K562 (cell line): ENCODE data around the gene HMGB2. TPM values are rescaled to one million over a fixed set of nuclear protein-coding genes. Genes with fewer than 3 reads are reported as not detected.

Experiments used
- ATF7 ChIP-seq: fragments of 450-650 bp; IDR thresholded peaks from 2 replicates; pipeline ENCODE4 v1.7.1; 2014; ENCODE audit warnings: mild to moderate bottlenecking, moderate library complexity
- LEF1 ChIP-seq: fragments of 450-650 bp; IDR thresholded peaks from 2 replicates; pipeline ENCODE4 v1.6.1; 2016; ENCODE audit warnings: mild to moderate bottlenecking
- NELFE ChIP-seq: IDR thresholded peaks from 2 replicates; pipeline ENCODE4 v1.6.1; 2011; ENCODE audit warnings: mild to moderate bottlenecking; ENCODE audit not compliant: insufficient read depth, insufficient read length
- RUNX1 ChIP-seq: sonication (generic); IDR thresholded peaks from 2 replicates; pipeline ENCODE4 v1.6.1; 2016; ENCODE audit warnings: antibody characterized with exemption, low read depth
- SRSF1 ChIP-seq: fragments of 200-400 bp; formaldehyde crosslinking; IDR thresholded peaks from 2 replicates; pipeline ENCODE4 v1.6.1; 2017; ENCODE audit warnings: mild to moderate bottlenecking, low read depth, low read length, moderate library complexity
- SRSF7 ChIP-seq: fragments of 200-400 bp; formaldehyde crosslinking; optimal IDR thresholded peaks from 2 replicates; pipeline ENCODE3; 2017; ENCODE audit warnings: mild to moderate bottlenecking, low read depth, low read length
- ZEB2 ChIP-seq: fragments of 450-650 bp; IDR thresholded peaks from 2 replicates; pipeline ENCODE4 v1.6.1; 2016
- polyA plus RNA-seq, 8 experiments: library from polyadenylated mRNA; depleted of rRNA in 4 of 8; stranded (reverse) in 5 of 8; unstranded in 3 of 8; fragments of >200 nt; fragmentation: Nextera tagmentation in 2 of 8; fragmentation: Illumina TruSeq in 1 of 8; extraction: Ambion mirVana in 2 of 8; extraction: Trizol in 1 of 8; gene quantifications; 2 replicates each; pipeline versions ENCODE4 v1.2.1 to v1.2.3, GENCODE V29; 2011 to 2014; ENCODE audit warnings: inconsistent platforms in 1 of 8, missing spikeins in 1 of 8
- total RNA-seq, 7 experiments: library from RNA; depleted of rRNA in 6 of 7; stranded (reverse); fragments of >200 nt in 6 of 7; fragmentation: Illumina TruSeq in 2 of 7; extraction: Trizol in 2 of 7; gene quantifications; 2 replicates each; pipeline versions ENCODE4 v1.2.1 to v1.2.3, GENCODE V29; 2011 to 2021; ENCODE audit warnings: low replicate concordance in 1 of 7
- TF ChIP-seq, protein P1 (sequence below): fragments of 450-650 bp; IDR thresholded peaks from one replicate; pipeline ENCODE4 v1.6.1; 2018; ENCODE audit warnings: mild to moderate bottlenecking, moderate library complexity; ENCODE audit not compliant: partially characterized antibody
- TF ChIP-seq, protein P2 (sequence below): fragments of 250-450 bp; sonication (Bioruptor Pico); IDR thresholded peaks from 2 replicates; pipeline ENCODE4 v1.4.0; 2020
- TF ChIP-seq, protein P3 (sequence below): fragments of 250-450 bp; sonication (Bioruptor Pico); IDR thresholded peaks from 2 replicates; pipeline ENCODE4 v1.4.0; 2020
- TF ChIP-seq, protein P4 (sequence below): fragments of 150-350 bp; conservative IDR thresholded peaks from 2 replicates; pipeline ENCODE4 v1.6.1; 2014; ENCODE audit warnings: low read length
- TF ChIP-seq, protein P5 (sequence below): fragments of 450-650 bp; IDR thresholded peaks from 2 replicates; pipeline ENCODE4 v1.7.0; 2016; ENCODE audit warnings: borderline replicate concordance
- TF ChIP-seq, protein P6 (sequence below): fragments of 450-650 bp; IDR thresholded peaks from 2 replicates; pipeline ENCODE4 v1.6.1; 2016; ENCODE audit warnings: low read depth, mild to moderate bottlenecking, moderate library complexity

Gene HMGB2
- total and polyA plus RNA-seq, 9 of the 15 experiments (the other 6 are each of a cell fraction or from before 2014, with no cell fraction given): 309 to 822 (median 626) TPM

DNA sequence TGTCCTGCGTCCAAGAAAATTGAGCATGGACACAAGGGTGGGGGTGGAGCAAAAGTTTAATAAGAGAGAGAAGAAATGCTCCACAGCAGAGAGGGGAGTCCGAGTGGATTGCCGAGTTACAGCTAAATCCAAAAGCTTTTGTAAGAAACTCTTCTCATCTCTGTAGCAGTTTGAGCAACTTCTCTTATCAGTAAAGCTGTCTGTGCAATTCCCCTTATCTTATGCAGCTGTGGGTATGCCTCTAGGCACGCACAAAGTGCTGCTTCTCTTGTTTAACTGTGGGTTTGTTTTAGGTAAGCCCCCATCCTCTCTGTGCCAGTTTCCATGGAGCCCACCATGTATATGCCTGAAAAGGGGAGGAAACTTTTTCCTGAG is 44.8 kb downstream of the HMGB2 start (continued):
- TF ChIP-seq, protein P1, sequence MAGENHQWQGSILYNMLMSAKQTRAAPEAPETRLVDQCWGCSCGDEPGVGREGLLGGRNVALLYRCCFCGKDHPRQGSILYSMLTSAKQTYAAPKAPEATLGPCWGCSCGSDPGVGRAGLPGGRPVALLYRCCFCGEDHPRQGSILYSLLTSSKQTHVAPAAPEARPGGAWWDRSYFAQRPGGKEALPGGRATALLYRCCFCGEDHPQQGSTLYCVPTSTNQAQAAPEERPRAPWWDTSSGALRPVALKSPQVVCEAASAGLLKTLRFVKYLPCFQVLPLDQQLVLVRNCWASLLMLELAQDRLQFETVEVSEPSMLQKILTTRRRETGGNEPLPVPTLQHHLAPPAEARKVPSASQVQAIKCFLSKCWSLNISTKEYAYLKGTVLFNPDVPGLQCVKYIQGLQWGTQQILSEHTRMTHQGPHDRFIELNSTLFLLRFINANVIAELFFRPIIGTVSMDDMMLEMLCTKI: no peak
- TF ChIP-seq NELFE (no peak), LEF1 (peak; percentile 41; the same call in 1 of the 2 replicates), SRSF1 (no peak), ATF7 (0 out of 2 replicates have a peak, but pooled peaks have one; percentile 20), SRSF7 (no peak), ZEB2 (peak; percentile 67), RUNX1 (no peak)
- TF ChIP-seq, protein P2, sequence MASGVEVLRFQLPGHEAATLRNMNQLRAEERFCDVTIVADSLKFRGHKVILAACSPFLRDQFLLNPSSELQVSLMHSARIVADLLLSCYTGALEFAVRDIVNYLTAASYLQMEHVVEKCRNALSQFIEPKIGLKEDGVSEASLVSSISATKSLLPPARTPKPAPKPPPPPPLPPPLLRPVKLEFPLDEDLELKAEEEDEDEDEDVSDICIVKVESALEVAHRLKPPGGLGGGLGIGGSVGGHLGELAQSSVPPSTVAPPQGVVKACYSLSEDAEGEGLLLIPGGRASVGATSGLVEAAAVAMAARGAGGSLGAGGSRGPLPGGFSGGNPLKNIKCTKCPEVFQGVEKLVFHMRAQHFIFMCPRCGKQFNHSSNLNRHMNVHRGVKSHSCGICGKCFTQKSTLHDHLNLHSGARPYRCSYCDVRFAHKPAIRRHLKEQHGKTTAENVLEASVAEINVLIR: no peak
- TF ChIP-seq, protein P3, sequence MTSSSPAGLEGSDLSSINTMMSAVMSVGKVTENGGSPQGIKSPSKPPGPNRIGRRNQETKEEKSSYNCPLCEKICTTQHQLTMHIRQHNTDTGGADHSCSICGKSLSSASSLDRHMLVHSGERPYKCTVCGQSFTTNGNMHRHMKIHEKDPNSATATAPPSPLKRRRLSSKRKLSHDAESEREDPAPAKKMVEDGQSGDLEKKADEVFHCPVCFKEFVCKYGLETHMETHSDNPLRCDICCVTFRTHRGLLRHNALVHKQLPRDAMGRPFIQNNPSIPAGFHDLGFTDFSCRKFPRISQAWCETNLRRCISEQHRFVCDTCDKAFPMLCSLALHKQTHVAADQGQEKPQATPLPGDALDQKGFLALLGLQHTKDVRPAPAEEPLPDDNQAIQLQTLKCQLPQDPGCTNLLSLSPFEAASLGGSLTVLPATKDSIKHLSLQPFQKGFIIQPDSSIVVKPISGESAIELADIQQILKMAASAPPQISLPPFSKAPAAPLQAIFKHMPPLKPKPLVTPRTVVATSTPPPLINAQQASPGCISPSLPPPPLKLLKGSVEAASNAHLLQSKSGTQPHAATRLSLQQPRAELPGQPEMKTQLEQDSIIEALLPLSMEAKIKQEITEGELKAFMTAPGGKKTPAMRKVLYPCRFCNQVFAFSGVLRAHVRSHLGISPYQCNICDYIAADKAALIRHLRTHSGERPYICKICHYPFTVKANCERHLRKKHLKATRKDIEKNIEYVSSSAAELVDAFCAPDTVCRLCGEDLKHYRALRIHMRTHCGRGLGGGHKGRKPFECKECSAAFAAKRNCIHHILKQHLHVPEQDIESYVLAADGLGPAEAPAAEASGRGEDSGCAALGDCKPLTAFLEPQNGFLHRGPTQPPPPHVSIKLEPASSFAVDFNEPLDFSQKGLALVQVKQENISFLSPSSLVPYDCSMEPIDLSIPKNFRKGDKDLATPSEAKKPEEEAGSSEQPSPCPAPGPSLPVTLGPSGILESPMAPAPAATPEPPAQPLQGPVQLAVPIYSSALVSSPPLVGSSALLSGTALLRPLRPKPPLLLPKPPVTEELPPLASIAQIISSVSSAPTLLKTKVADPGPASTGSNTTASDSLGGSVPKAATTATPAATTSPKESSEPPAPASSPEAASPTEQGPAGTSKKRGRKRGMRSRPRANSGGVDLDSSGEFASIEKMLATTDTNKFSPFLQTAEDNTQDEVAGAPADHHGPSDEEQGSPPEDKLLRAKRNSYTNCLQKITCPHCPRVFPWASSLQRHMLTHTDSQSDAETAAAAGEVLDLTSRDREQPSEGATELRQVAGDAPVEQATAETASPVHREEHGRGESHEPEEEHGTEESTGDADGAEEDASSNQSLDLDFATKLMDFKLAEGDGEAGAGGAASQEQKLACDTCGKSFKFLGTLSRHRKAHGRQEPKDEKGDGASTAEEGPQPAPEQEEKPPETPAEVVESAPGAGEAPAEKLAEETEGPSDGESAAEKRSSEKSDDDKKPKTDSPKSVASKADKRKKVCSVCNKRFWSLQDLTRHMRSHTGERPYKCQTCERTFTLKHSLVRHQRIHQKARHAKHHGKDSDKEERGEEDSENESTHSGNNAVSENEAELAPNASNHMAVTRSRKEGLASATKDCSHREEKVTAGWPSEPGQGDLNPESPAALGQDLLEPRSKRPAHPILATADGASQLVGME (CRISPR knock-in tag): no peak
- TF ChIP-seq, protein P4, sequence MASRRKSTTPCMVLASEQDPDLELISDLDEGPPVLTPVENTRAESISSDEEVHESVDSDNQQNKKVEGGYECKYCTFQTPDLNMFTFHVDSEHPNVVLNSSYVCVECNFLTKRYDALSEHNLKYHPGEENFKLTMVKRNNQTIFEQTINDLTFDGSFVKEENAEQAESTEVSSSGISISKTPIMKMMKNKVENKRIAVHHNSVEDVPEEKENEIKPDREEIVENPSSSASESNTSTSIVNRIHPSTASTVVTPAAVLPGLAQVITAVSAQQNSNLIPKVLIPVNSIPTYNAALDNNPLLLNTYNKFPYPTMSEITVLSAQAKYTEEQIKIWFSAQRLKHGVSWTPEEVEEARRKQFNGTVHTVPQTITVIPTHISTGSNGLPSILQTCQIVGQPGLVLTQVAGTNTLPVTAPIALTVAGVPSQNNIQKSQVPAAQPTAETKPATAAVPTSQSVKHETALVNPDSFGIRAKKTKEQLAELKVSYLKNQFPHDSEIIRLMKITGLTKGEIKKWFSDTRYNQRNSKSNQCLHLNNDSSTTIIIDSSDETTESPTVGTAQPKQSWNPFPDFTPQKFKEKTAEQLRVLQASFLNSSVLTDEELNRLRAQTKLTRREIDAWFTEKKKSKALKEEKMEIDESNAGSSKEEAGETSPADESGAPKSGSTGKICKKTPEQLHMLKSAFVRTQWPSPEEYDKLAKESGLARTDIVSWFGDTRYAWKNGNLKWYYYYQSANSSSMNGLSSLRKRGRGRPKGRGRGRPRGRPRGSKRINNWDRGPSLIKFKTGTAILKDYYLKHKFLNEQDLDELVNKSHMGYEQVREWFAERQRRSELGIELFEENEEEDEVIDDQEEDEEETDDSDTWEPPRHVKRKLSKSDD: no peak
- TF ChIP-seq, protein P5, sequence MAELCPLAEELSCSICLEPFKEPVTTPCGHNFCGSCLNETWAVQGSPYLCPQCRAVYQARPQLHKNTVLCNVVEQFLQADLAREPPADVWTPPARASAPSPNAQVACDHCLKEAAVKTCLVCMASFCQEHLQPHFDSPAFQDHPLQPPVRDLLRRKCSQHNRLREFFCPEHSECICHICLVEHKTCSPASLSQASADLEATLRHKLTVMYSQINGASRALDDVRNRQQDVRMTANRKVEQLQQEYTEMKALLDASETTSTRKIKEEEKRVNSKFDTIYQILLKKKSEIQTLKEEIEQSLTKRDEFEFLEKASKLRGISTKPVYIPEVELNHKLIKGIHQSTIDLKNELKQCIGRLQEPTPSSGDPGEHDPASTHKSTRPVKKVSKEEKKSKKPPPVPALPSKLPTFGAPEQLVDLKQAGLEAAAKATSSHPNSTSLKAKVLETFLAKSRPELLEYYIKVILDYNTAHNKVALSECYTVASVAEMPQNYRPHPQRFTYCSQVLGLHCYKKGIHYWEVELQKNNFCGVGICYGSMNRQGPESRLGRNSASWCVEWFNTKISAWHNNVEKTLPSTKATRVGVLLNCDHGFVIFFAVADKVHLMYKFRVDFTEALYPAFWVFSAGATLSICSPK: no peak
- TF ChIP-seq, protein P6, sequence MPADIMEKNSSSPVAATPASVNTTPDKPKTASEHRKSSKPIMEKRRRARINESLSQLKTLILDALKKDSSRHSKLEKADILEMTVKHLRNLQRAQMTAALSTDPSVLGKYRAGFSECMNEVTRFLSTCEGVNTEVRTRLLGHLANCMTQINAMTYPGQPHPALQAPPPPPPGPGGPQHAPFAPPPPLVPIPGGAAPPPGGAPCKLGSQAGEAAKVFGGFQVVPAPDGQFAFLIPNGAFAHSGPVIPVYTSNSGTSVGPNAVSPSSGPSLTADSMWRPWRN: peak; percentile 47; the same call in 1 of the 2 replicates
